GM19035 (cell line): ENCODE measurements around the gene TRIM27.
"Not testable (repeated sequence)": the region's sequence is repeated elsewhere in the genome, so short reads cannot be mapped to it uniquely, and the experiment has no call there.

ENCODE experiments used
- ATAC-seq: cut with Tn5 transposase; IDR thresholded peaks from one replicate; pipeline ENCODE4 v1.9.1; 2021; ENCODE audit not compliant: unreplicated experiment

TRIM27 gene

DNA sequence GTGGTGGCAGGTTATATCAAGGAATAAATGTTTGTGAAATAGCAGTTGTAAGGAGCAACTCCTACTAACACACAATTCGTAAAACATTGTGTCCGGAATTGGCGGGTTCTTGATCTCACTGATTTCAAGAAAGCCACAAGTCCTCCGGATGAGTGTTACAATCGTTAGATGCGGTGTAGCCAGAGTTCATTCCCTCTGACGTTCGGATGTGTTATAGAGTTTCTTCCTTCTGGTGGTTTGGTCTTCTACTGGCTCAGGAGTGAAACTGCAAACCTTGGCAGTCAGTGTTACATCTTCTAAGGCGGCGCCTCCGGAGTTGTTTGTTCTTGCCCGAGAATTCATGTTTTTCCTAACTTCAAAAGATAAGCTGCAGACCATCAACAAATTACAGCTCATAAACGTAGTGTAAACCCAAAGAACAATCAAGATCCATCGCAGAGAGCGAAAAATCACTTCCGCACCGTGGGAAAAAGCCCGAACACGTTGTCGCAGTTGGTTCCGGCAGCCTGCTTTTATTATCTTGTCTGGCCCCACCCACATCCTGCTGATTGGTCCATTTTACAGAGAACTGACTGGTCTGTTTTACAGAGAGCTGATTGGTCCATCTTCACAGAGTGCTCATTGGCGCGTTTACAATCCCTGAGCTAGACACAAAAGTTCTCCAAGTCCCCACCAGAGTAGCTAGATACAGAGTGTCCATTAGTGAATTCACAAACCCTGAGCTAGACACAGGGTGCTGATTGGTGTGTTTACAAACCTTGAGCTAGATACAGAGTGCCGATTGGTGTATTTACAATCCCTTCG lies 58.2 kb downstream of the TRIM27 start:
- ATAC-seq = no peak

DNA sequence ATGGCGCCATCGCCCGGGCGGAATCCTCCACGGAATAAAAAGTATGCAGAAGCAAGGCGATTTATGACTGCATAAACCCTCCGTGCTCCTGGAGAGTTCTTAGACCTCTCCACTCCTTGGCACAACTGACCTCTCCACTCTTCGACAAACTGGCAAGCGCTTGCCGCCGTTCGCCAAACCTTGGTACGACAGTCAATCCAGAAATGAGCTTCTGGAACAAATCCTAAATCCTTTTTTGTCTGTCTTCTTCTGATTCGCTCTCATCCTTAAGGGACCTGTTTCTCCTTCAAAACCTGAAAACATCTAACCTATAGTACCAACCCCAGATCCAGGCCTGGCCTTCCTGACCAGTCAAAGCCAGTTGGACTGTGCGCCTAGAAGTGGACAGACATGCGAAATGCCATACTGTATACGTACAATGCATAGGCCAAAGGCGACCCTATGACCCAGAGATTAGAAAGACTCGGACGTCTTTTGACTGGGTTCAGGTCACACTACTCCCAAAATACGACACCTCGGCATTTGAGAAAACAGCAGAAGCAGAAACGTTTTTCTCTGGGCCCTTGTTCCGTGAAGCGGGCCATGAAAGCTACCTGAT lies 59.4 kb downstream of the TRIM27 start:
- no peak for ATAC-seq

DNA sequence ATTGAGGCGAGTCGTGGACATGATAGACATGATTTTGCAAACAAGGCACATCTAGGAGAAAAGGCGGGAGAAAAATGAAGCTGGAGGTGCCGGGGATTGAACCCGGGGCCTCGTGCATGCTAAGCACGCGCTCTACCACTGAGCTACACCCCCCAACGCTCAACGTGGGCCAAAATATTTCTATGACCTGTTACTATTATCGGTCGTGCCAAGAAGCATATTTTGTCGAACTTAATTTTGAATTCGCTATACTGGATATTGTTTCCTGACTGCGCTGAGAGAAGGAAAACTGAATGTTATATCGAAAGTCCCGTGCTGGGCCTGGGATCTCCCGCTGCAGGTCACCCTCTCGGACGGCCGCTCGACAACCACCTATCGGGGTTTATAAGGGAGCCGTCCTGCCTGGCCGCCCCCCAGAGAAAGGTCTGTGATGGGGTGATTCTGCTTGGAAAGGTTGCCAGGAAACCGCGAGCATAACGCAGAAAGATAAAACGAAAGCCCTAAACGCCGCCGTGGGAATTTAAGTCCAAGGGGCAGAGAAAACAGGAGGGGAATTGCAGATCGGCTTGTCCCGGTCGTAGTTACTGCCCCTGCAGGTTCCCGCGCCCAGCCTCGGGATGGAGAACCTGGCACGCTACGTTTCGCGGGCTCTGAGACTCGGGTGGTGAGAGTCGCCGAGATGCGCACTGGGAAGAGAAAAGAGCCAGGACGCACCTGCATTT lies 60.0 kb downstream of the TRIM27 start:
- no peak for ATAC-seq

DNA sequence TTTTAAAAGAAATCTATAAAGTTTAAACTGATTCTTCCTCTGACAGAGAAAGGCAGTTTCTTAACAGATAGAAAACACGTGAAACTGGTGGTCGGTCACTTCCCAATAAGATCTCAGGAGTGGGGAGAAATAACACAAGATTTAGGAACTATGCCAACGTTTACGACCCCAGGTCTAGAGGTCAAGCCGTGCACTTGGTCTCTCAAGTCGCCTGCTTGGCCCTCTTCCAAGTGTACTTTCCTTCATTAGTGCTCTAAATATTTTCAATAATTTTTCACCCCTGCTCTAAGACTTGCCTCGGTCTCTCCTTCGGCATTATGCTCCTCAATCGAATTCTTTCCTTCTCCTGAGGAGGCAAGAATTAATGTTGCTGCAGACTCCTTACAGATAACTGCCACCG lies 61.7 kb downstream of the TRIM27 start:
- ATAC-seq = no peak

DNA sequence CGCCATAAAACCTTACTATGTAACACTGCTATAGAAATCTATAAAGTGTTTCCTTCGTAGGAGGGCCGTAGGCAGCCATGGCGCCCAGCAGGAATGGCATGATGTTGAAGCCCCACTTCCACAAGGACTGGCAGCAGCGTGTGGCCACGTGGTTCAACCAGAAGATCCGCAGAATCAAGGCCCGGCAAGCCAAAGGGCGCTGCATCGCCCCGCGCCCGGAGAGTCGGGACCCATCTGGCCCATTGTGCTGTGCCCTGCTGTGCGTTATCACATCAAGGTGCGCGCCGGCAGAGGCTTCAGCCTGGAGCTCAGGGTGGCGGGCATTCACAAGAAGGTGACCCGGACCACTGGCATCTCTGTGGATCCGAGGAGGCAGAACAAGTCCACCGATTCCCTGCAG lies 62.4 kb downstream of the TRIM27 start:
- no peak for ATAC-seq

DNA sequence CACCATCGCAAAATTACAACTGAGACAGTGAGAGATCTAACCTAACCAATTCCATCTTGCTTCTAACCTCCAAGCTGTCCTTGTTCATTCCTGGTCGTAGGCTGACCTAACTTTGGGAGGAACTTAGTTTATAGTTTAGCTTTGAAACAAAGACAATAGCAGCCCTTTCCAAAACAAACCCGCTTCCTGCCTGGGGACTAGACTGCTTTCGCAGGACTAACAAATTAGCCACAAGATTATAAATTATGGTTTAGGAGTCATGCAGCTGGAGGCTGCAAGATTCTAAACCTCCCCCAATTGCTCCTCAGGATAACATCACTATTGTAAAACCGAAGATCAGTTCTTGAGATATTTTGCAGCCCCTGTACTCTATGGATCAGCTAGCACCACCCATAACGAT lies 63.2 kb downstream of the TRIM27 start:
- ATAC-seq = no peak

DNA sequence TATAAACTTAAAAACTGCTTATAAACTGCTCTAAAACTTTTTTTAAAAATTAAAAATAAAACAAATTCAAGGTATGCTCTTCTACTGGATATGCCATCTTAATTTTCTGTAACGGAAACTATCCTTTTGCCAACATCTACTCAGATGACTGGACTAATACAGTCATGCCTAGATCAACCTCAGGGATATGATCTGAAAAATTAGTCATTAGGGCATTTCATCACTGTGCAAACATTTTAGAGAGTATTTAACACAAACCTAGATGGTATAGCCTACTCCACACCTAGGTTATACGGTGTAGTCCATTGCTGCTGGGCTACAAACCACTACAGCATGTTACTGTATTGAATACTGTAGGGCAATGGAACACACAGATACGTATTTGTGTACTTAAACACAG lies 64.8 kb downstream of the TRIM27 start:
- no peak for ATAC-seq

DNA sequence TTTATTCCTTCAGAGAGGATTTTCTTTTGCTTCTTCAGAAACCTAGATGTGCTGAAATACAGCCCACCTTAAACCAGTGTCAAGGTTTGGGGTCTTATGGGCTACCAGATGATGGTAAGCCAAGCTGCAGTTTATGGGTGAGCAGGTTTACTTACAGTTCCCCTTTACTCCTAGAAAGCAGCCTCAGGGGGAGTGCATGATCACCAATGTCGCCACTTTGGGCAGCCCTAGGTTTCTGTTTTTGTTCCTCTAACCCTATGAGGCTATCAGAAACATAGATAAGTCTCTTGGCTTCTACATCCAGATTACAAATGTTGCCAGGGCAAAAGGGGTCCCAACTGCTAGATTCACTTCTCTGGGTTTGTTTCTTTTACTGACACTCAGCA lies 67.2 kb downstream of the TRIM27 start:
- ATAC-seq = no peak

DNA sequence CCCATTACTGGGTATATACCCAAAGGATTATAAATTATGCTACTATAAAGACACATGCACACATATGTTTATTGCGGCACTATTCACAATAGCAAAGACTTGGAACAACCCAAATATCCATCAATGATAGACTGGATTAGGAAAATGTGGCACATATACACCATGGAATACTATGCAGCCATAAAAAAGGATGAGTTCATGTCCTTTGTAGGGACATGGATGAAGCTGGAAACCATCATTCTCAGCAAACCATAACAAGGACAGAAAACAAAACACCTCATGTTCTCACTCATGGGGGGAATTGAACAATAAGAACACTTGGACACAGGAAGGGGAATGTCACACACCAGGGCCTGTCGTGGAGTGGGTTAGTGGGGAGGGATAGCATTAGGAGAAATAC lies 69.4 kb downstream of the TRIM27 start:
- ATAC-seq = not testable (repeated sequence)
